ENCODE measurements around the gene LRP1B.
"Not testable (repeated sequence)": the region's sequence is repeated elsewhere in the genome, so short reads cannot be mapped to it uniquely, and the experiment has no call there.

Gene LRP1B

GRCh38 chr2:142100970-142101369, 29.8 kb downstream of the LRP1B start:
- no peak for DNase-seq

- DNase-seq: no peak
These were observed 30.5 kb downstream of the LRP1B start for GRCh38 chr2:142100139-142100873.

GRCh38 chr2:142097711-142098110, 33.1 kb downstream of the LRP1B start:
- DNase-seq: no peak

GRCh38 chr2:142095647-142096046, 35.2 kb downstream of the LRP1B start:
- DNase-seq: no peak

GRCh38 chr2:142094233-142094632, 36.6 kb downstream of the LRP1B start:
- DNase-seq: no peak

- no peak for DNase-seq
These were observed 42.7 kb downstream of the LRP1B start for GRCh38 chr2:142088058-142088568.

GRCh38 chr2:142087585-142087984, 43.2 kb downstream of the LRP1B start:
- DNase-seq: not testable (repeated sequence)

- DNase-seq: no peak
These were observed 48.4 kb downstream of the LRP1B start for GRCh38 chr2:142082368-142082767.

GRCh38 chr2:142076317-142076716, 54.5 kb downstream of the LRP1B start:
- no peak for DNase-seq

- no peak for DNase-seq
These were observed 55.0 kb downstream of the LRP1B start for GRCh38 chr2:142075826-142076225.

- DNase-seq: no peak
These were observed 61.4 kb downstream of the LRP1B start for GRCh38 chr2:142069251-142069888.

- no peak for DNase-seq
These were observed 65.1 kb downstream of the LRP1B start for GRCh38 chr2:142065700-142066099.

- DNase-seq: no peak
These were observed 65.7 kb downstream of the LRP1B start for GRCh38 chr2:142065156-142065555.

- DNase-seq: no peak
These were observed 69.1 kb downstream of the LRP1B start for GRCh38 chr2:142061733-142062132.

- no peak for DNase-seq
These were observed 72.7 kb downstream of the LRP1B start for GRCh38 chr2:142058149-142058548.

- no peak for DNase-seq
These were observed 74.0 kb downstream of the LRP1B start for GRCh38 chr2:142056784-142057183.

GRCh38 chr2:142052220-142052863, 78.5 kb downstream of the LRP1B start:
- no peak for DNase-seq

- DNase-seq: no peak
These were observed 82.2 kb downstream of the LRP1B start for GRCh38 chr2:142048581-142048980.

GRCh38 chr2:142045641-142046040, 85.2 kb downstream of the LRP1B start:
- DNase-seq: no peak

GRCh38 chr2:142044197-142044596, 86.6 kb downstream of the LRP1B start:
- no peak for DNase-seq

- no peak for DNase-seq
These were observed 88.1 kb downstream of the LRP1B start for GRCh38 chr2:142042536-142043199.

GRCh38 chr2:142041996-142042395, 88.8 kb downstream of the LRP1B start:
- DNase-seq: no peak

- no peak for DNase-seq
These were observed 89.7 kb downstream of the LRP1B start for GRCh38 chr2:142041105-142041504.
